ENCODE data around the gene HIRA. TPM values are rescaled to one million over a fixed set of nuclear protein-coding genes. Genes with fewer than 3 reads are reported as not detected.
A peak's percentile ranks its signal among the peaks of the same experiment; 100 is the strongest.

HIRA gene
- total and polyA plus RNA-seq, 9 of the 15 experiments (the other 6 are each of a cell fraction or from before 2014, with no cell fraction given) = 0.96 to 132 (median 58.4) TPM

DNA sequence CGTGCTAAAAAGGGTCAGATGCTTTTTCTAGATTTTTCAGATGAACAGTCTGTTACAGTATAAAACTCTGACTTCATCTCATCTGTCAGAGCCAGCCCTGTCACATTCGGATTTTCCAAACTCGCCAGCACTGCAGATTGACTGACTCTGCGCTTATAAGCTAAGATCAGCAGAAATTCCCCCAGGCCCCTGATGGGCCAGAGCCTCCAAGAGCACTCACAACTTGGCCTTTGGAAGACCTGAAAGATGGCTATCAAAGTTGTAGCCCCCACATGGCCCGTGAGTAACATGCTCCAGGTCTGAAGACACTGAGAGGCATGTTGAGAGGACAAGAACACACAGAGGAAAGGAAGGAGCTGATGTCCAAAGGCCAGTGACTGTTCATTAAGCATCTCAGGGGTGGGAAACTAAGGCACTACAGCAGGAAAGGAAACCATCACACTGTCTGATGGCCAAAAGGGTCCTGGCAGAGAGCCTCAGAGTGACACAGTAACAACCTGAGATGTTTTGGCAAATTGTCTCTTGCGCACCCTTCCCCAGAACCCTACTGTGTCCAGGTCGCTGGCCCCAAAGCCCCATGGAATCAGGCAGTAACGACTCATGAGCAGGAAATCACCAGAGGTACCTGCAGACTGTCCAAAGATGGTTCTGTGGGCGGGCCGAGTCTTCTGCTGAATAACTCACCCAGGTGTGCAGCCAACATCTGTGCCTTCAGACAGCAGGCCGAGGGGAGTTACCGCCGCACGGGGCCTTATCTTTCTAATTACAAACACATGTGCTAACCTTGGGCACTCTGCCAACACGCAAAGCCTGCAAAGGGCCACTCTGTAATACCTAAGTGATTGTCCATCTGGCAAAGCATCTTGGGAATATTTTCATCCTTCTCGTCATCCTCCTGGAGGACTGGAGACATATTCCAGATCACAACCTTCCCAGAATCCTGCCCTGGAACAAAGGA is 23.6 kb downstream of the HIRA start (continued):
- TF ChIP-seq, protein P1, sequence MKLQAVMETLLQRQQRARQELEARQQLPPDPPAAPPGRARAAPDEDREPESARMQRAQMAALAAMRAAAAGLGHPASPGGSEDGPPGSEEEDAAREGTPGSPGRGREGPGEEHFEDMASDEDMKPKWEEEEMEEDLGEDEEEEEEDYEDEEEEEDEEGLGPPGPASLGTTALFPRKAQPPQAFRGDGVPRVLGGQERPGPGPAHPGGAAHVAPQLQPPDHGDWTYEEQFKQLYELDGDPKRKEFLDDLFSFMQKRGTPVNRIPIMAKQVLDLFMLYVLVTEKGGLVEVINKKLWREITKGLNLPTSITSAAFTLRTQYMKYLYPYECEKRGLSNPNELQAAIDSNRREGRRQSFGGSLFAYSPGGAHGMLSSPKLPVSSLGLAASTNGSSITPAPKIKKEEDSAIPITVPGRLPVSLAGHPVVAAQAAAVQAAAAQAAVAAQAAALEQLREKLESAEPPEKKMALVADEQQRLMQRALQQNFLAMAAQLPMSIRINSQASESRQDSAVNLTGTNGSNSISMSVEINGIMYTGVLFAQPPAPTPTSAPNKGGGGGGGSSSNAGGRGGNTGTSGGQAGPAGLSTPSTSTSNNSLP (IDR thresholded peaks at IDR 0.05; ENCODE audit: borderline replicate concordance, low read depth, low read length) = no peak; the same call in 1 of the 2 replicates
- no peak for TF ChIP-seq GATAD2A (IDR thresholded peaks at IDR 0.05)
- no peak for TF ChIP-seq FOS (IDR thresholded peaks at IDR 0.05; ENCODE audit: extremely low read depth, insufficient read length)
- TF ChIP-seq ZFP36 (IDR thresholded peaks at IDR 0.05; ENCODE audit: low read depth, low read length, partially characterized antibody) = peak; percentile 20
- no peak for TF ChIP-seq ZNF696 (CRISPR knock-in tag; conservative IDR thresholded peaks at IDR 0.05)
- no peak for TF ChIP-seq HMG20B (CRISPR knock-in tag; IDR thresholded peaks at IDR 0.05)
- TF ChIP-seq ZNF263 (CRISPR knock-in tag; IDR thresholded peaks at IDR 0.05; ENCODE audit: borderline replicate concordance) = no peak
- TF ChIP-seq ZNF232 (CRISPR knock-in tag; IDR thresholded peaks at IDR 0.05) = no peak
- TF ChIP-seq MTA1 (IDR thresholded peaks at IDR 0.05; ENCODE audit: borderline replicate concordance) = no peak
- TF ChIP-seq ZNF212 (CRISPR knock-in tag; IDR thresholded peaks at IDR 0.05) = no peak
- no peak for TF ChIP-seq PRMT5 (CRISPR knock-in tag; IDR thresholded peaks at IDR 0.05)
- TF ChIP-seq CBX2 (IDR thresholded peaks at IDR 0.05; ENCODE audit: insufficient read depth, low read length, poor library complexity, severe bottlenecking) = no peak
- TF ChIP-seq RERE (CRISPR knock-in tag; IDR thresholded peaks at IDR 0.05; ENCODE audit: borderline replicate concordance) = no peak
- no peak for TF ChIP-seq ZBTB8A (IDR thresholded peaks at IDR 0.05; ENCODE audit: partially characterized antibody)
- no peak for TF ChIP-seq ZBTB43 (CRISPR knock-in tag; IDR thresholded peaks at IDR 0.05)
